HG02981 (cell line): ENCODE measurements around the gene PLPP4.

ENCODE experiments used
- ATAC-seq: cut with Tn5 transposase; IDR thresholded peaks from one replicate; pipeline ENCODE4 v1.9.1; 2021; ENCODE audit warnings: mild to moderate bottlenecking, moderate library complexity; ENCODE audit not compliant: unreplicated experiment

The PLPP4 gene

DNA sequence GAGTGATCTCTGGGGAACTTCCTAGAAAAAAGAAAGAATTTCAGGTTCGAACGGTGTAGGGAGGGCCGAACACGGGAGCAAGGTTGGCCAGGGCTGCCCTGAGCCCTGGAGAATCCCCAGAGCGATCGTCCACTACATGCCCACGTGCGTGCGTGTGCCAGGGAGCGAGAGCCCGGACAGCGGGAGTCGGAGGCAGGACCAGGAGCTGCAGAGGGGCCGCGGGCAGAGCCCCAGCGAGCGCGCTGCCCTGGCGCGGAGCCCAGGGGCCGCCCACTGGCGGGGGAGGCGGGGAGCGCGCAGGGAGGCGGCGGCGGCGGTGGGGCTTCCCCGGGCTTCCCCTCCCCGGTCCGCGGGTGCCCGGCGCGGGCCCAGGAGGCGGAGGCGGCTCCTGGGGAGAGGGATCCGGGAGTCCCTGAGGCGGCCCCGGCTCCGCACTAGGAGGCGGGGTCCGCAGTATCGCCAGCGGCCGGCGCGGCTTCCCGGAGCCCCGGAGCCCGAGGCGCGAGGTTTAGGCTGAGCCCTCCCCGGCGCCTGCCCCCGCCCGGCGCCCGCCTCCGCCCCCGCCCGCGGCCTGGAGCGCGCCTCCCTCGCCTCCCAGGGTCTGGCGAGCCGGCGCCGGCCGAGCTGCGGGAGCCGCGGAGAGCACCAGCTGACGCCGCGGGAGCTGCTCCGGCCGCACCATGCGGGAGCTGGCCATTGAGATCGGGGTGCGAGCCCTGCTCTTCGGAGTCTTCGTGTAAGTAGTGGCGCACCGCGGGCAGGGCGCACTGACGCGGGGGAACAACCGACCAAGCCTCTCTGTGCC lies at the start of gene PLPP4:
Gene PLPP4, plus strand, starts transcription at position 602 of the 805 bp plus-strand sequence. Its CDS starts 79 bp downstream, at position 681.
- ATAC-seq, result peak; percentile 52

DNA sequence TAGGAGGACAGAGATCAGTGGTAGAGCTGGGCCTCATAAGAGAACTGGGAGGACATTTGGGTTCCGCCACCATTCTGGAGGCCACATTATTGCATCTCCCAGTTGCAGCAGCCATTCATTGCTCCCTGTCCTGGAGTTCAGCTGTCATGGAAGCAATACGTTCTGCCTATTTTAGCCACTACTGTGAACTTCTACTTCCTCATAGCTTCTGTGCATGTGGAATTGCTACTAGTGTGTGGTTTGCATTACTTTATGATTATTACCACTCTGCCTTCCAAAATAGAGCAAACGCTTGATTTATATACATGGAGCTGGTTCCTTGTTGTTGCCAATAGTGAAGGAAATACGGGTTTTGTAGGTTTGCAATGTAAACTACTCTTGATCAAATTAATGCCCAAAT lies 47.2 kb upstream of the PLPP4 start:
- ATAC-seq, result no peak

DNA sequence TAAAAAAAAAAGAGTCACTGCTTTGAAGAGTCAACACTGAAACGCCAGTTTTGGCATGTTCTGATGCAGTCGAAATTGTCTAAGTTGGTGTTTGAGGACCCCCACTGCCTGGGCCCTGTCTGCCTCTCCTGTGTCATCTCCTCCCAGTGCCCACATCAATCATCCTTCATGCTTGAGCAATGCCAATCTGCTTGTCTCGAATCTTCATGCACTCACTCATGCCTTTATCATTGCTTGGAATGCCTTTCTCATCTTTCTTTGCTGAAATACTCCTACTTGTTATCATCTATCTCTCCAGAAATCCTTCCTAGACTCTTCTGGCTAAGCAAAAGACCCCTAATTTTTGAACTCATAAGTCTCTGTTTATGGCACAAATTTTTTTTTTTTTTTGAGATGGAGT lies 42.1 kb upstream of the PLPP4 start:
- ATAC-seq, result no peak

DNA sequence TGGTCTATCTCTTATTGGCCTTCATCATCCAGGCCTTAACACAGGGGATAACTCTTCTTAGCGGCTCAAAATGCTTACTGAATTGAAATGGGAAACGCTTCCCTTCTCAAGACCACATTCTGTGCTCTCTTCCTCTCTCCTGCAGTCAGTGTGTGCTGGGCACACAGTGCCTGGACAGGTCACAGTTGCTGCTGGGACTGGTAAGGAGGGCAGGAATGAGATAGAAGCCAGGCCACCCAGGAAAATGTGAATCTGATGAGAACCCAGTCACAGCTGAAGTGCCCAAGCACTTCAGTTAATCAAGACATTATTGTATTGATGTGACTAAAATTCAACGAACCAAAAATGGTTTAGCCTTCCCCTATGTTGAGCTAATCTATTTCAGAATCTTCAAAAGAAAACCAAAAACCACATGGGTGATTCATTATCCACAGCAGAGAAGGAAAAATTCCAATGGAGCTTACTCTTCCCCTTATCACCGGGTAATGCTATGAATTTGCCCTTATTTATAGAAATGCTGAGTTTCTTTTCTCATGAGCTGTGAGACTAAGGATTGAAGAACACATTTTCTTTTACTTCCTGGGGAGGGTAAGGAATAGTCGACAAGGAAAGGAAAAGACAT lies 41.2 kb upstream of the PLPP4 start:
- no peak for ATAC-seq

DNA sequence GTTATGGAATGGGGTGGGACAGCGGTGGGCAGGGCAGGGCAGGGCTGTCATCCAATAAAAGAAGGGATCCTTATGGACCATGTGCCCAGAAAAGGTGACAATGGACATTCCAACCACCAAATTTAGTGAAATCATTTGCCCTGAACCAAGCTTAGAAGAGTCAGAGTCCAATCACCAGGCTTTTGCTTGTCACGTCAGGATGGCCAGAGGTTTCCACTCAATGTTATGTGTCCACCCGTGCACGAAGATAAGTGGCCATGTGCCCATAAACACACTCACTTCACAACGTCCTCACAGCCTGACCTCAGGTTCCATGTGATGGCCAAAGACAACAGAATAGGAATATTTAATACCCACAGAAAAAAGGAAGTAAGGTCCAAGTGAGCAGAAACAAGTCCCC lies 36.6 kb upstream of the PLPP4 start:
- ATAC-seq, result no peak

DNA sequence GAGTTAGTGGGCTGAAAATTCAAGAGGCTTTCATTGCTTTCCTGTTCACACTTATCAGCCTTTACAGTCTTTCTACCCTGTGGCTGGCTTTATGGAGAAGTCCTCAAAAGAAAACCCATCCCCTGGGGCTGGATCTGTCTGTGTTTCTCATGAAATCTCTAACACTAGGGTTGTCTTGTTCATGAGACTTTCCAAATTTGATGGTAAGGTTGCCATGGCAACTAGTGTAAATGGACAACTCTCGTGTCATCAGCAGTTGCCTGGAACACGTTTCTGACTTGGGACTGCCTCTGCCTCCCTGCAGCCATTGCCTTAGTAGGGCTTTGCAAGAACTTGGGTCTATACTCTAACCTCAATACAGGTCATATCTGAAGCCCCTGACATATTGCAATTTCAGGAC lies 35.8 kb upstream of the PLPP4 start:
- no peak for ATAC-seq

DNA sequence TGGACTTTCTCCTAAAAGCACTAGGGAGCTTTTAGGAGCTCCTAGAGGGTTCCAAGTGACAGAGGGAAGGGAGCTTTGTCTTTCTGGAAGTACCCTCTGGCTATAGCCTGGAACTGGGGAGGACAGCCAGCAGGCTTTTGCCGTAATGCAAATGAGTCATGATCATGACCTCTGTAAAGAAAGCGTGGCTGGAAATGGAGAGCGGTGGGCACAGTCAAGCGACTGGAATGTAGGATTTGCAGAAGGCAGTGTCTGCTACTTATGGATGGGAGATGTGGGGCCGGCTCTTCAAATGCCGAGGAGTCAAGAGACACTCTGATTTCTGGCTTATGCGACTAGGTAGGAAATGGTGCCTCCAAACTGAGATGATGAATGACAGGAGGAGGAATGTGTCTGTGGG lies 34.6 kb upstream of the PLPP4 start:
- ATAC-seq, result no peak

DNA sequence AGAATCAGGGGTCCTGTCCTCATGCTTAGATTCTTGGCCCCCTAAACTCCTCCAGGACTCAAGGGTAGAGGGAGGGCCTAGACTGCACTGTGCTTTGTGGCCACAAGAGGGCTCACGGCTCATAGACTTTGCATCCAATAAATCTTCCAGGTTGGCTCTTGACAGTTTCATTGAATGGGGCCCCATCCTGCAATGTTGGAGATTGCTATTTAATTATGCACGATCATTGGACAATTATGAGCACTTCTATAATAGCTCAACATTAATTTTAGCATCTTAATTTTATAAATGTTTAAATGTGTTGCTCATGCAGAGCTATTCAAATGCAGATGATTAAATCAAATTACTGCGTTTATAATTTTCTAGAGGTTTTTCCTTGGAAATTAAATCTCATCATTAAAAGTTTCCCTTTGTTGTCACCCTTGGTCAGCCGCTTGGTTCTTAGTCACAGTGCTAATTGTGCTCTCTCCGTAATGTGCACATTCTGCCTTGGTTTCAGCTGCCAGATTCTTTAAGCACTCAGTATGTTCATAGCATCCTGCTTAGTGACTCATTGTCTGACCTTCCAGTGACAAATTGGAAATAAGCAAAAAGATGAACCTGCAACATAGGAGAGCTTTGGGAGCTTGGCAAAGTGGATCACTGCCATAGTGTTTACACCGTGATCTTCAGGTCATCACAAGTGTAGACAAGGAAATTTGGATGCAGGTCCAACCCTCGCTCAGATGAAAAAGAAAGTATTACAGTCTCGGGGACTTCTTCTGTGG lies 33.4 kb upstream of the PLPP4 start:
- peak; percentile 63 for ATAC-seq

DNA sequence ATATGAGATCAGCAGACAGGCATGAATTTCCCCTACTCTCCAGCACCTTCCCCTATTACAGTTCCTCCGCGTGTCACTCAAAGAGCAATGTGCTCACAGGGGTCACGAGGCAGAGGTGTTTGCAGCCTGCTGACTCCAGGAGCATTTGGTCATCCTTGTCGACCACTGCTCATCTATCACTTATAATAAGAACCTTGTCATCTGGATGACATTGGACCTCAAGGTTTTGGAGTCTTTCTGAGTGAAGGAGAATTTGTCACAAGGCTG lies 32.9 kb upstream of the PLPP4 start:
- no peak for ATAC-seq

DNA sequence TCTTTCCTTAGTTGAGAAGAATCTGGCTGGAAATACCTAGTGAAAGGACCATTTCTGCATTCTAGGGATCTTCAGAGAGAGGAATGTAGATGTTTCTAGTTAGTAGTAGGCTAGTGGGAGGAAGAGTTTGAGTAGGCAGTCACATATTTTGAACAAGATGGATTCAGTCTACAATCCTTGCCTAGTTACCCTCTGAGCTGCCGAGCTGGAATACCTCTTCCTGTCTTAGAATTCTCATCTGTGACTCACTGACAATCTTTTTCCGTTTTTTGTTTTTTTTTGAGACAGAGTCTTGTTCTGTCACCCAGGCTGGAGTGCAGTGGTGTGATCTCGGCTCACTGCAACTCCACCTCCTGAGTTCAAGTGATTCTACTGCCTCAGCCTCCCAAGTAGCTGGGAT lies 30.7 kb upstream of the PLPP4 start:
- no peak for ATAC-seq

DNA sequence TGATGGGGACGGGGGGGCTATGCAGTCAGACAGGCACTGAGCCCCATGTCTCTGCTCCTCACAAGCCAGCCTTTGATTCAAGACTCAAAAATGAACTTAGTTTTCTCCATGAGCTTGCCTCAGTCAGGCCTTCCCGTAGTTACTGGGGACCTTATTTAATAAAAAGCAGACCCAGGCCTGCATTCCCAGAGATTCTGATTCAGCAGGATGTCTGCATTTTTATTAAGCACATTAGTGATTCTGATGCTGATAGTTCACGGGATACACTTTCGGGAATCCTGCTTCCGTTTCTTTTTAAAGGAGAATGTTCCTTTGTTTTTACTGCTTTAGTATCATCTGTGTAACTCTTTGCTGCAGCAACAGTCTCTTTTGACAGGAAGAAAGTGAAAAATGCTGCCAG lies 28.3 kb upstream of the PLPP4 start:
- ATAC-seq, result no peak

DNA sequence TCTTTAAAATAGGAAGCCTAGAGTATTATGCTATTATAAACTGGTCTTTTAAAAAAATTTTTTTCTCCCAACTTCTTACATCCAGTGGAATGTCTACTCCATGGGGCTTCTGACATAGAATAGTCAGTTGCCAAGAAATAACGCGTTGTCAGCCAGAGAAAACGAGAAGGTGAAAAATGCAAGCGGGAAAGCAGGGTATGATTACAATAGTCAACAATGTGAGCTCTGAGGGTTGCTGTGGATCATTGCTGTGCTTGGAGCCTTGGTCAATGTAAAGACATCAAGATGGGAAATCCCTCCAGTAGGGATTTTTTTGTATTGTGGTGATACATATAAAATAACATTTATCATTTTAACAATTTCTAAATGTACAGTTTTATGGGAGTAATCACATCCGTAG lies 27.6 kb upstream of the PLPP4 start:
- ATAC-seq, result no peak

DNA sequence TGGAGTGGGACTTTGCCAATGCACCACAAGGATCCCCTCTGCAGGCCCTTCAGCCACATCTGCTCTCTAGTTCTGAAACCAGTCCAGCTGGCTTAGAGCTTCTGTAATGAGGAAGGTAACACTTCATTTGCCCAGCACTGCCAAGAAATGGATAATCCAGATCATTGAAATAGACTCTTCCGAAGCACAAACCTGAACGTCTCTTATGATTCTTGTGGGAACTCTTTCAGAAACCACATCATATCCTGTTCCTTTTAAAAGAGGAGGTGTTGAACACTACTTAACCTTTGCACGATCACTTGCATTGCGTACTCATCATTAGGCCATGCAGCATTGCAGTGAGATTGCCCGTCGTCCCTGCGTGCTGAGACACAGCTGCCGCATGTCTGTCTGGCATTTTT lies 25.8 kb upstream of the PLPP4 start:
- no peak for ATAC-seq

DNA sequence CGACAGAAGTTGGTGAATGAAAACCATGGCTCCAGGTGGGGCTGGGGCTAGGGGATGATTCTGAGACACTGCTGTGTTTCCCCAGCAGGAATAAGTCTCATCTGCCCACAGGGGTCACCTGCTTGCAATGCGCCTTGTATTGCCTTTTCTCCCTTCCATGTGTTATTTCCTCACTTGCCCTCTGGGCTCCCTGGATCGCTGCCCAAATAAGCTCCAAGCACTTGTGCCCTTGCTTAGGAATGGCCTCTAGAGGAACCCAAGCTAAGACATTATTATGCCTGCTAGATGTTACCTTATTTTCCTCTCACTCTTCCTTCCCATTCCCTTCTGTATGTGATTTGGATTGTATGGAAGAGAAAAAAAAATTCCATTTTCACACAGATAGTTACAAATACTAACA lies 24.8 kb upstream of the PLPP4 start:
- ATAC-seq, result no peak

DNA sequence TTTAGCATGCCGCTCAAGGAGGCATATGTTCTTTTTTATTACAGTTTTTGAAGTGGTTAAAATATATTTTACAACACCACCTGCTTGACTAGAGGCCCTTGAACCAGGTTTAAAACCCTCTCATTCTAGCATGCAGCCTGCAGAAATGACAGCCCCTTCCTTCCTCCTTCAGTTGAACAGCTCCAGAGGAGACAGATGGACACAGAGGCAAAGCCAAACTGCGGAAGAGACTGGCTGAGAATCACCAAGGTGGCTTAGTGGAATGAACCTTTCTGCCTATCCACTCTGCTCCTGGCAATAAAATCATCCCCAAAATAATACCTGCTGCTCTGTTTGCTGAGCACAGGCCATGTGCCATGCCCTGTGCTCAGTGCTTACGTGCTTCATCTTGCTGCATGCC lies 23.9 kb upstream of the PLPP4 start:
- ATAC-seq, result no peak

DNA sequence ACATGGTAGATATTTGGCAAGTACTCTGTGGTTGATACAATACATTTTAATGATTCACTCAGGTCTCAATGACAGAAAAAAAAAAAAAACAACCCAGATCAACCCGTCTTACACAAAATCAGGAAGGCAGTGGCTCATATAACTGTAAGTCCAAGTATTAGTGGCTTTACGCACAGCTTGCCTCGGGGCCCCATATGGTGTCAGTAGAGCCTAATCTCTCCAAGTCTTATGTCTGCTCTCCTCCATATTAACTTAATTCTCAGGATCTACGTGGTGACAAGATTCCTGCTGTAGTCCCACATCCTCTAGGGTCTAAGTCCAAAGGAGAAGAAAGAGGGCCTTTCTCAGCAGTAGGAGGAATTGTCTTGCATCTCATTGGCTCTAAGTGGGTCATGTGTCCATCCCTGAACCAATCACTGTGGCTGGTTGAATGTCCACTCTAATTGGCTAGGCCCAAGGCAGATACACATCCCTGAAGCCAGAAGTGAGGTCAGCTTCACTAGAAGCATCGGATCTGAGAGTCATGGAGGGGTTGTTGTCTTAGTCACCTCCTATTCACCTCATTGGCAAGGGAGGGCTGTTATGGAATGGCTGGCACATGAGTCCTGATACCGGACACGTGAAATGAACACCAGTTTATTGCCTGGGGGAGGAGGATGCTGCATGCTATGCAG lies 20.5 kb upstream of the PLPP4 start:
- no peak for ATAC-seq

DNA sequence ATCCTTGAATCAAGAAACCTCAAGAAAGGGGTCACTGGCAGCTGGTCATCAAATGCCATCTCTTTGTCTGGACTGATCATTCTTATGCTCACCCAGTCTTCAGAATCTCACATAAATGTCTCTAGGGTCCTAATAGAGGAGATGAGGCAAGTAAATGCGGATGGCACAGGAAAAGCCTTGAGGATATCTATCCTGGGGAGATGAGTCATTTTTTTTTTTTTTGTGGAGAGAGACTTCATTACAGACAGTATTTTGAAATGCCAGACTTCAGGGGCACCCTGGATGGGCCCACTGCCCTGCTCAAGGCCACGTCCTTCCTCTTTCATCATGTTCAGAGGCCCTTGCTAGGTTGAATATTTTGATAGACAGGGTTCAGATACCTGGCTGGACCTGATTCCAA lies 19.5 kb upstream of the PLPP4 start:
- no peak for ATAC-seq

DNA sequence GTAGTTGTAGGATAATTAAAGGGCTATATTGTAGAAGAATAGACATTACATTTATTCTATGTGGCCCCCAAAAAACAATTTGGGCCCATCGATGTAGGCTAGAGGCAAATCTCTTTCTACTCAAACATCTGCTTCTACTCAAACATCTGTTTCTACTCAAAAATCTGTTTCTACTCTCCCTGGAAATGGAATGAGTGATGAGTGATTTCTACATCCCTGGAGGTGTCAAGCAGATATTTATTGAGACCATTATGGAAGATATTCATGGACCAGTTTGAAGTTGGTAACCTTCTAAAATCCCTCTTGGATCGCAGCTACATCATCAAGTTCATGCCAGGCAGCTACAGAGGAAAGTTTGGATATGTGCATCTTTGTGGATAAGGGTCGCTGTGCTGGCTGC lies 5.1 kb upstream of the PLPP4 start:
- no peak for ATAC-seq

DNA sequence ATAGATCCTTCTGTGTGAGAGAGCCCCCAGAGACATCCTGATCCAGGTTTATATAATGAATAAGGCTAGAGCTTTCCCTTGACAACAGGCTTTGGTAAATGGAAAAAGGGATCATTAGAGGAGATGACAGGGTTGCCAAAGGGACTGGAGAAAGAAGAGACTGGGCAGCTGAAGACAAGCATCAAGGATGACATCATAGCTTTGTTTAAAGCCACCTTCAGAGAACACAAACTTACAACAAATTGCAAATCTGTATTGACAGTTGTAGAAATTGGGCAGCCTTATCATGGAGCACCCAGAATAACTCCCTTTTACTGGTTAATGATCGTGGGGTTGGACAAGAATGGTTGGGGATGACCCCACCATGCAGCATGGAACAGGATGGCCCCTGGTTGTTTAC lies 3.7 kb upstream of the PLPP4 start:
- no peak for ATAC-seq

DNA sequence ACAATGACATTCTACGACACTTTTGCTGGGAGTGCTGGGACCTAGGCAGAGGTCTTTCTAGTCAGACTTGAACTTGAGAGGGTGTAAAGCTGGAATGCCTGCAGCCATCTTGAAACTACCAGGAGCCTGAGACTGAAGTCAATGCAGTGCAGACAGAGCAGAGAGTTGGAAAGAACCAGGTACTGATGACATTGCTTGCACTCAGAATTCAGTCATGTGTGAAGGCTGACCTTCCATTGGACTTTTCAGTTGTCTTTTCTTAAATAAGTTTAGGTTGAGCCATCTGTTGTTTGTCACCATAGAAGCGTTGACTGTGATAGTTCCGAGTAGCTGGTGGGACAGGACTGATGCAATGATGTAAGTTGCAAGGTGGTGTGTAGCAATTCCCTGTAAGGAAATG lies 3.1 kb upstream of the PLPP4 start:
- no peak for ATAC-seq

DNA sequence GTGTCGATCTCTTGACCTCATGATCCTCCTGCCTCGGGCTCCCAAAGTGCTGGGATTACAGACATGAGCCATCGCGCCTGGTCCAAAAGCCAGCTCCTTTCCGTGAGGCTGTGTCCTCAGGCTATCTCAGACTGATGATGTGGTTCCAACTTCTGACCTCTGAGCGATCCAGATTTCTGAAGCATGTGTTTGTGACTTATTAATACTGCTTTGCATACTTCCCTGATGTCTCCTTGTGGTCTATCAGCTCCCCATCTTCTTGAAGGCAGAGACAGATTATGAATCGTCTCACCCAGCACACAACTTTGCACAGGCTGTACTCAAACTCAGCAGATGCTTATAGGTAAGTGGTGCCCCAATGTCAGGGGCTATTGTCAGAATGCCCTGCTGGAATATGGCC lies 2.0 kb upstream of the PLPP4 start:
- no peak for ATAC-seq

DNA sequence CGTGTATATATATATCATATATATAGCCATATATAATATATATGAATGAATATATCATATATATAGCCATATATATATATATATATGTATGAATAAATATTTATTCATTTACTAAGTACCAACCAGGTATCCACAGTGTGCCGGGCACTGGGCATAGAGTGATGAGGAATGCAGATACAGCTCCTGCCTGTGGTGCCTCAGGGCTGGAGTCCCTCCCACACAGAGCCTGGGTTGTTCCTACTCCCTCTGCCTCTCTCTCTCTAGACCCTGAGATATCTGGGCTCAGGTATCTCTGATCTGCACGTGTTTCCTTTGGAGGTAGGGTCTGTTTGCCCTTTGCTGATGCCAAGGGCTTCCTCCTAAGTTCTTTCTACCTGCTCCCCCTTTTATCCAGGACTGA lies 1.4 kb upstream of the PLPP4 start:
- ATAC-seq, result no peak
